ENCODE data around the gene MYL6. TPM values are rescaled to one million over a fixed set of nuclear protein-coding genes. Genes with fewer than 3 reads are reported as not detected.

The MYL6 gene
- total and polyA plus RNA-seq, 9 of the 15 experiments (the other 6 are each of a cell fraction or from before 2014, with no cell fraction given): 557 to 1,664 (median 958) TPM

DNA sequence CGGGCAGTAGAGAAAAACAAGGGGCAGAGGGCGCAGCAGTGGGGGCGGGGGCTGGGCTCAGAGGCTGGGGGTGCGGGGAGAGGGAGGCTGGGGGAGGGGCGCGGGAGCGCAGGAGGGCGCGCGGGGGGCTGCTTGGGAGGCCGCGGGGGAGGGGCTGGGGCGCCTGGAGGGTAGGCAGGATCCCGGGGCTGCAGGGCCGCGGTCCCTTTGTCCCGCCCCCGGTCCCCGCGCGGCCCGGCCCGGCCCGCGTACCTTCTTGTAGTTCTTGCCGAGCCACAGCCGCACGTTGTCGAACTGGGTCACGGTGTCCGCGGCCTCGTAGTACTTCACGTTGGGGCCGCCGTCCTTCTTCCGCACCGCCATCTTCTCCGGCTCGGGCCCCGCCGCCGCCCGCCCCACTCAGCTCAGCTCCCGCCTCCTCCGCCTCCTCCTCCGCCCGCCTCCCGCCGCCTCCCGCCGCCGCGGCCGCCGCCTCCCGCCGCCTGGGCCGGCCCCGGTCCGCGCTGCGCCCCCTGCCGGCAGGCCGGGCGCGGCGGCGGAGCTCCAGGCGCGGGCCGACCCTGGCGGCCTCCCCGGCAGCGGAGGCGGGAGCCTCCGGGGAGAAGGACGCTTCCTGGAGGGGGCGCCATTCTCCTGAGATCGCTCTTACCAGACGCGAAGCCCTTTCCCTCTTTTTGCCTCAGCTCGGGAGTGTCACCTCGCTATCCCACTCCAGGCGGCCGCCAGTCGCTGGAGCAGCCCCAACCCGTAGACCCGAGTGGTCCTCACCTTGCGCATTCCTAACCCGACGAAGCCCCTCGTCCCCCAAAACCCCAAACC is 31.1 kb downstream of the MYL6 start, which contains the start of gene SMARCC2 (continued):
- TF ChIP-seq, protein P1, sequence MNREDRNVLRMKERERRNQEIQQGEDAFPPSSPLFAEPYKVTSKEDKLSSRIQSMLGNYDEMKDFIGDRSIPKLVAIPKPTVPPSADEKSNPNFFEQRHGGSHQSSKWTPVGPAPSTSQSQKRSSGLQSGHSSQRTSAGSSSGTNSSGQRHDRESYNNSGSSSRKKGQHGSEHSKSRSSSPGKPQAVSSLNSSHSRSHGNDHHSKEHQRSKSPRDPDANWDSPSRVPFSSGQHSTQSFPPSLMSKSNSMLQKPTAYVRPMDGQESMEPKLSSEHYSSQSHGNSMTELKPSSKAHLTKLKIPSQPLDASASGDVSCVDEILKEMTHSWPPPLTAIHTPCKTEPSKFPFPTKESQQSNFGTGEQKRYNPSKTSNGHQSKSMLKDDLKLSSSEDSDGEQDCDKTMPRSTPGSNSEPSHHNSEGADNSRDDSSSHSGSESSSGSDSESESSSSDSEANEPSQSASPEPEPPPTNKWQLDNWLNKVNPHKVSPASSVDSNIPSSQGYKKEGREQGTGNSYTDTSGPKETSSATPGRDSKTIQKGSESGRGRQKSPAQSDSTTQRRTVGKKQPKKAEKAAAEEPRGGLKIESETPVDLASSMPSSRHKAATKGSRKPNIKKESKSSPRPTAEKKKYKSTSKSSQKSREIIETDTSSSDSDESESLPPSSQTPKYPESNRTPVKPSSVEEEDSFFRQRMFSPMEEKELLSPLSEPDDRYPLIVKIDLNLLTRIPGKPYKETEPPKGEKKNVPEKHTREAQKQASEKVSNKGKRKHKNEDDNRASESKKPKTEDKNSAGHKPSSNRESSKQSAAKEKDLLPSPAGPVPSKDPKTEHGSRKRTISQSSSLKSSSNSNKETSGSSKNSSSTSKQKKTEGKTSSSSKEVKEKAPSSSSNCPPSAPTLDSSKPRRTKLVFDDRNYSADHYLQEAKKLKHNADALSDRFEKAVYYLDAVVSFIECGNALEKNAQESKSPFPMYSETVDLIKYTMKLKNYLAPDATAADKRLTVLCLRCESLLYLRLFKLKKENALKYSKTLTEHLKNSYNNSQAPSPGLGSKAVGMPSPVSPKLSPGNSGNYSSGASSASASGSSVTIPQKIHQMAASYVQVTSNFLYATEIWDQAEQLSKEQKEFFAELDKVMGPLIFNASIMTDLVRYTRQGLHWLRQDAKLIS (CRISPR knock-in tag; IDR thresholded peaks at IDR 0.05): 0 out of 2 replicates have a peak, but pooled peaks have one; percentile 67
- TF ChIP-seq SETDB1 (IDR thresholded peaks at IDR 0.05; ENCODE audit: low read length): no peak
- TF ChIP-seq, protein P2, sequence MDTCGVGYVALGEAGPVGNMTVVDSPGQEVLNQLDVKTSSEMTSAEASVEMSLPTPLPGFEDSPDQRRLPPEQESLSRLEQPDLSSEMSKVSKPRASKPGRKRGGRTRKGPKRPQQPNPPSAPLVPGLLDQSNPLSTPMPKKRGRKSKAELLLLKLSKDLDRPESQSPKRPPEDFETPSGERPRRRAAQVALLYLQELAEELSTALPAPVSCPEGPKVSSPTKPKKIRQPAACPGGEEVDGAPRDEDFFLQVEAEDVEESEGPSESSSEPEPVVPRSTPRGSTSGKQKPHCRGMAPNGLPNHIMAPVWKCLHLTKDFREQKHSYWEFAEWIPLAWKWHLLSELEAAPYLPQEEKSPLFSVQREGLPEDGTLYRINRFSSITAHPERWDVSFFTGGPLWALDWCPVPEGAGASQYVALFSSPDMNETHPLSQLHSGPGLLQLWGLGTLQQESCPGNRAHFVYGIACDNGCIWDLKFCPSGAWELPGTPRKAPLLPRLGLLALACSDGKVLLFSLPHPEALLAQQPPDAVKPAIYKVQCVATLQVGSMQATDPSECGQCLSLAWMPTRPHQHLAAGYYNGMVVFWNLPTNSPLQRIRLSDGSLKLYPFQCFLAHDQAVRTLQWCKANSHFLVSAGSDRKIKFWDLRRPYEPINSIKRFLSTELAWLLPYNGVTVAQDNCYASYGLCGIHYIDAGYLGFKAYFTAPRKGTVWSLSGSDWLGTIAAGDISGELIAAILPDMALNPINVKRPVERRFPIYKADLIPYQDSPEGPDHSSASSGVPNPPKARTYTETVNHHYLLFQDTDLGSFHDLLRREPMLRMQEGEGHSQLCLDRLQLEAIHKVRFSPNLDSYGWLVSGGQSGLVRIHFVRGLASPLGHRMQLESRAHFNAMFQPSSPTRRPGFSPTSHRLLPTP (IDR thresholded peaks at IDR 0.05; ENCODE audit: borderline replicate concordance, extremely low read depth, insufficient read length): peak; percentile 87
- TF ChIP-seq SREBF1 (IDR thresholded peaks at IDR 0.05; ENCODE audit: borderline replicate concordance, low read depth, low read length): 0 out of 2 replicates have a peak, but pooled peaks have one; percentile 25
- no peak for TF ChIP-seq PBX2 (CRISPR knock-in tag; IDR thresholded peaks at IDR 0.05; ENCODE audit: low read depth)
- TF ChIP-seq PBX2 (tag; conservative IDR thresholded peaks at IDR 0.05; ENCODE audit: low read depth): no peak
- peak; percentile 27; the same call in 1 of the 2 replicates for TF ChIP-seq TOE1 (IDR thresholded peaks at IDR 0.05; ENCODE audit: borderline replicate concordance)
- TF ChIP-seq TOE1 (CRISPR knock-in tag; IDR thresholded peaks at IDR 0.05; ENCODE audit: borderline replicate concordance, low read depth): no peak
- no peak for TF ChIP-seq ZBTB26 (CRISPR knock-in tag; IDR thresholded peaks at IDR 0.05)
- TF ChIP-seq KLF16 (IDR thresholded peaks at IDR 0.05): peak; percentile 48; the same call in 1 of the 2 replicates
- no peak for TF ChIP-seq ZNF699 (CRISPR knock-in tag; IDR thresholded peaks at IDR 0.05; ENCODE audit: insufficient replicate concordance)
- 0 out of 2 replicates have a peak, but pooled peaks have one; percentile 27 for TF ChIP-seq NCOR1 (IDR thresholded peaks at IDR 0.05)
- TF ChIP-seq KAT2B (IDR thresholded peaks at IDR 0.05; ENCODE audit: low read depth, low read length): no peak
- TF ChIP-seq GTF2E2 (tag; IDR thresholded peaks at IDR 0.05): no peak; the same call in 1 of the 2 replicates
- no peak for TF ChIP-seq ZNF695 (CRISPR knock-in tag; IDR thresholded peaks at IDR 0.05)

All from K562 (cell line).